ENCODE results near the gene C5. TPM values are rescaled to one million over a fixed set of nuclear protein-coding genes. Genes with fewer than 3 reads are reported as not detected.

The C5 gene
- total RNA-seq, 2 donors from 2014 or later: 3.5 to 11.1 TPM

DNA sequence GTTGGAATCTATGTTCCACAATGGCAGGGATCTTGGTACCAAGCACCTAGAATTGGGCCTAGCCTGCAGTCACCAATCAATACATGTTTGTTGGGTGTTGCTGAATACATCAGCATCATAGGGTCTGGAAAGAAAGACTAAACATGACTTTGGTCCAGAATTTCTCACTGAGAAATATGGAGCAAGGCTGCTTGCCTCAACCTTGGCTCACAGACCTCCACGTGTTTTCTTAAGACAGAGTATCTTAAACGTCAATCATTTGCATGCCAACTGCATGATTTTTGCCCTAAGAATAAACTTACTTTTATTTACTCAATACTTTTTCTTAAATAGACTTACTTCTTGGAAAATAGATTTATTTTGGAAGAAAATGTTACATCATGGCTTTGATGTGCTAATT, 100.8 kb downstream of the C5 start:
- Histone ChIP-seq H3K27me3 (replicated peaks; ENCODE audit: insufficient read depth) (no peaks in the 10 kb centered on the region), H3K4me1 (replicated peaks) (no peaks in the 10 kb centered on the region), H3K4me3 (no peak overlapping the region), H3K36me3 (no peaks in the 10 kb centered on the region), H3K27ac (no peak overlapping the region), H3K9me3 (no peaks in the 10 kb centered on the region)
- TF ChIP-seq POLR2A (IDR thresholded peaks at IDR 0.05) (no peak), POLR2AphosphoS5 (IDR thresholded peaks at IDR 0.05) (no peak), CTCF (IDR thresholded peaks at IDR 0.05) (no peak)
- intact Hi-C loops (cut with DNase I): no loop called here
- 76% methylated on average over 2 of the region's 2 CpGs for WGBS
- no peak for DNase-seq (ENCODE audit: low spot score)

DNA sequence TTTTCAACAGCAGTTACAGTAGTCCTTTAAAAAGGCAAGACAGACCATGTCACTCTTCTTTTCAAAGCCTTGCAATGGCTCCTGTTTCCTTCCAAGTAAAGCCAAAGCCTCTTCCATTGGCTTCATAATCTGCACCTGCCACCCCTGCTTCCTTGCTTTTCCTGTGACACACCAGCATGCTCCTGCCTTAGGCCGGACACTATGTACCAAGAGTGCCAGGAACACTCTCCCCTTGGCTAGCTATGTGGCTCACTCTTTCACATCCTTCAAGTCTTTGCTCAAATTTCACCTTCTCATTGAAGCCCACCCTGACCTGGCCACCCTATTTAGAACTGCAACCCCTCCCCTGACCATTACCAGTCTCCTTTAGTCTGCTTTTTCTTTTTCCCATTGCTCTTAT, 101.3 kb downstream of the C5 start:
- intact Hi-C loops (cut with DNase I): no loop called here
- WGBS: 100% methylated on average over 1 of the region's 1 CpG

GRCh38 chr9:120947222-120947621, 102.9 kb downstream of the C5 start:
- H3K27ac ChIP-seq: no peak overlapping the region
- TF ChIP-seq CTCF (IDR thresholded peaks at IDR 0.05): no peak
- TF ChIP-seq POLR2AphosphoS5 (IDR thresholded peaks at IDR 0.05): no peak
- no peak for TF ChIP-seq POLR2A (IDR thresholded peaks at IDR 0.05)
- H3K36me3 ChIP-seq: no peaks in the 10 kb centered on the region
- DNase-seq (ENCODE audit: low spot score): no peak
- WGBS: 87% methylated on average over 2 of the region's 2 CpGs
- H3K27me3 ChIP-seq (replicated peaks; ENCODE audit: insufficient read depth): no peaks in the 10 kb centered on the region
- H3K4me1 ChIP-seq (replicated peaks): no peaks in the 10 kb centered on the region
- H3K4me3 ChIP-seq: no peak overlapping the region
- intact Hi-C loops (cut with DNase I): no loop called here
- no peaks in the 10 kb centered on the region for H3K9me3 ChIP-seq

More for the DNA sequence above, 101.3 kb downstream of the C5 start:
- TF ChIP-seq POLR2A (IDR thresholded peaks at IDR 0.05) (no peak), POLR2AphosphoS5 (IDR thresholded peaks at IDR 0.05) (no peak), CTCF (IDR thresholded peaks at IDR 0.05) (no peak)
- Histone ChIP-seq H3K4me3 (no peak overlapping the region), H3K27me3 (replicated peaks; ENCODE audit: insufficient read depth) (no peaks in the 10 kb centered on the region), H3K36me3 (no peaks in the 10 kb centered on the region), H3K9me3 (no peaks in the 10 kb centered on the region), H3K4me1 (replicated peaks) (no peaks in the 10 kb centered on the region), H3K27ac (no peak overlapping the region)
- DNase-seq (ENCODE audit: low spot score): no peak

GRCh38 chr9:120946259-120946658, 103.8 kb downstream of the C5 start:
- TF ChIP-seq POLR2A (IDR thresholded peaks at IDR 0.05) (no peak), CTCF (IDR thresholded peaks at IDR 0.05) (no peak), POLR2AphosphoS5 (IDR thresholded peaks at IDR 0.05) (no peak)
- intact Hi-C loops (cut with DNase I): no loop called here
- H3K27me3 ChIP-seq (replicated peaks; ENCODE audit: insufficient read depth): no peaks in the 10 kb centered on the region
- no peaks in the 10 kb centered on the region for H3K4me1 ChIP-seq (replicated peaks)
- H3K27ac ChIP-seq: no peak overlapping the region
- DNase-seq (ENCODE audit: low spot score): no peak
- no peak overlapping the region for H3K4me3 ChIP-seq
- no peaks in the 10 kb centered on the region for H3K36me3 ChIP-seq
- H3K9me3 ChIP-seq: no peaks in the 10 kb centered on the region
- WGBS: 76% methylated on average over 3 of the region's 3 CpGs

- 74% methylated on average over 3 of the region's 3 CpGs for WGBS
- Histone ChIP-seq H3K27ac (peak overlapping the region in 1 of 2 donors; percentile 20), H3K36me3 (no peaks in the 10 kb centered on the region), H3K4me1 (replicated peaks) (no peaks in the 10 kb centered on the region), H3K27me3 (replicated peaks; ENCODE audit: insufficient read depth) (no peaks in the 10 kb centered on the region), H3K9me3 (no peaks in the 10 kb centered on the region), H3K4me3 (no peak overlapping the region)
- DNase-seq (ENCODE audit: low spot score): no peak
- TF ChIP-seq CTCF (IDR thresholded peaks at IDR 0.05): no peak
- intact Hi-C loops (cut with DNase I): no loop called here
Observed at GRCh38 chr9:120944948-120945347, 105.1 kb downstream of the C5 start.
